ENCODE results near the gene ANXA4. TPM values are rescaled to one million over a fixed set of nuclear protein-coding genes. Genes with fewer than 3 reads are reported as not detected.

The ANXA4 gene
- total RNA-seq, 1 donor from 2014 or later = 122 TPM

GRCh38 chr2:69789772-69790600 is 48.1 kb downstream of the ANXA4 start:
- H3K36me3 ChIP-seq (ENCODE audit: insufficient read depth, low read length) = no peaks in the 10 kb centered on the region
- Mint-ChIP-seq H3K36me3 (ENCODE audit: low read depth, unreplicated experiment) (peaks cover 19% of the 10 kb centered on the region), H3K27ac (ENCODE audit: unreplicated experiment) (peak overlapping the region; percentile 97), H3K27me3 (ENCODE audit: low read depth, unreplicated experiment) (no peaks in the 10 kb centered on the region), H3K4me3 (ENCODE audit: unreplicated experiment) (peak overlapping the region; percentile 17), H3K4me1 (ENCODE audit: low read depth, unreplicated experiment) (peaks cover 36% of the 10 kb centered on the region), H3K9me3 (ENCODE audit: unreplicated experiment) (no peaks in the 10 kb centered on the region)
- H3K9ac ChIP-seq (ENCODE audit: low read length) = peak overlapping the region; percentile 78
- peak overlapping the region; percentile 76 for H3K4me2 ChIP-seq (ENCODE audit: low read length)
- DNase-seq (ENCODE audit: low read depth) (peak; percentile 58), FAIRE-seq (no peak)
- TF ChIP-seq EZH2 (IDR thresholded peaks at IDR 0.05; ENCODE audit: insufficient read depth, low read length) = no peak
- TF ChIP-seq, protein P1, sequence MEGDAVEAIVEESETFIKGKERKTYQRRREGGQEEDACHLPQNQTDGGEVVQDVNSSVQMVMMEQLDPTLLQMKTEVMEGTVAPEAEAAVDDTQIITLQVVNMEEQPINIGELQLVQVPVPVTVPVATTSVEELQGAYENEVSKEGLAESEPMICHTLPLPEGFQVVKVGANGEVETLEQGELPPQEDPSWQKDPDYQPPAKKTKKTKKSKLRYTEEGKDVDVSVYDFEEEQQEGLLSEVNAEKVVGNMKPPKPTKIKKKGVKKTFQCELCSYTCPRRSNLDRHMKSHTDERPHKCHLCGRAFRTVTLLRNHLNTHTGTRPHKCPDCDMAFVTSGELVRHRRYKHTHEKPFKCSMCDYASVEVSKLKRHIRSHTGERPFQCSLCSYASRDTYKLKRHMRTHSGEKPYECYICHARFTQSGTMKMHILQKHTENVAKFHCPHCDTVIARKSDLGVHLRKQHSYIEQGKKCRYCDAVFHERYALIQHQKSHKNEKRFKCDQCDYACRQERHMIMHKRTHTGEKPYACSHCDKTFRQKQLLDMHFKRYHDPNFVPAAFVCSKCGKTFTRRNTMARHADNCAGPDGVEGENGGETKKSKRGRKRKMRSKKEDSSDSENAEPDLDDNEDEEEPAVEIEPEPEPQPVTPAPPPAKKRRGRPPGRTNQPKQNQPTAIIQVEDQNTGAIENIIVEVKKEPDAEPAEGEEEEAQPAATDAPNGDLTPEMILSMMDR (IDR thresholded peaks at IDR 0.05; ENCODE audit: insufficient read depth, low read depth, low read length) = no peak
- no peaks in the 10 kb centered on the region for H4K20me1 ChIP-seq (ENCODE audit: insufficient read depth, low read length)
- H3K27ac ChIP-seq (ENCODE audit: low read depth, low read length) = peak overlapping the region; percentile 86
- H2AFZ ChIP-seq (ENCODE audit: low read depth, low read length) = peak overlapping the region; percentile 21
- no peaks in the 10 kb centered on the region for H3K27me3 ChIP-seq (ENCODE audit: insufficient read depth, low read length)
- peak overlapping the region; percentile 20 for H3K4me3 ChIP-seq (ENCODE audit: insufficient read depth, low read depth, low read length)
- H3K4me1 ChIP-seq (ENCODE audit: insufficient read depth, low read length) = peaks cover 23% of the 10 kb centered on the region
- no peaks in the 10 kb centered on the region for H3K9me3 ChIP-seq (ENCODE audit: insufficient read depth, low read depth, low read length)
- H3K79me2 ChIP-seq (ENCODE audit: insufficient read depth, low read length) = no peaks in the 10 kb centered on the region

DNA sequence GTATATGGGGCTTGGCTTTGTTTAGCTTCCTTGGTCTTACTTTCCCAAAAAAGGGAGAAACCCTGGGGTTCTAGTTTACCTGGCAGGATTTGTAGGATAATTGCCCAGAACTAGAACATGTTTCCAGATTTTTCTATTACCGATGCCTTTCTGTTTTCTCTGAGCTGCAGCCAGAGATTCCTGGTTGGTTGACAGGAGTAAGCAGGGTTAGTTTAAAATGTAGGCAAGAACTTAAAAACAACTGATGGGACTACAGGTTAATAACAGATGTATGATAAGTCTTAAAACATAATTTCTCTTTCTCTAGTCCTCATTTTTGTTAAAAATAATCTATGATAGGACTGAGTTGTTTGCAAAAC is 48.6 kb downstream of the ANXA4 start:
- Histone ChIP-seq H3K4me1 (ENCODE audit: insufficient read depth, low read length) (peaks cover 23% of the 10 kb centered on the region), H3K27me3 (ENCODE audit: insufficient read depth, low read length) (no peaks in the 10 kb centered on the region), H3K4me2 (ENCODE audit: low read length) (peak overlapping the region; percentile 76), H3K27ac (ENCODE audit: low read depth, low read length) (peak overlapping the region; percentile 86), H3K36me3 (ENCODE audit: insufficient read depth, low read length) (no peaks in the 10 kb centered on the region), H2AFZ (ENCODE audit: low read depth, low read length) (no peak overlapping the region), H3K9ac (ENCODE audit: low read length) (peak overlapping the region; percentile 78), H4K20me1 (ENCODE audit: insufficient read depth, low read length) (no peaks in the 10 kb centered on the region), H3K9me3 (ENCODE audit: insufficient read depth, low read depth, low read length) (no peaks in the 10 kb centered on the region), H3K4me3 (ENCODE audit: insufficient read depth, low read depth, low read length) (no peak overlapping the region), H3K79me2 (ENCODE audit: insufficient read depth, low read length) (no peaks in the 10 kb centered on the region)
- H3K4me1 Mint-ChIP-seq (ENCODE audit: low read depth, unreplicated experiment) = peaks cover 36% of the 10 kb centered on the region
- no peaks in the 10 kb centered on the region for H3K9me3 Mint-ChIP-seq (ENCODE audit: unreplicated experiment)
- no peaks in the 10 kb centered on the region for H3K27me3 Mint-ChIP-seq (ENCODE audit: low read depth, unreplicated experiment)
- no peak for TF ChIP-seq EZH2 (IDR thresholded peaks at IDR 0.05; ENCODE audit: insufficient read depth, low read length)
- TF ChIP-seq, protein P1 (IDR thresholded peaks at IDR 0.05; ENCODE audit: insufficient read depth, low read depth, low read length) = no peak
- H3K4me3 Mint-ChIP-seq (ENCODE audit: unreplicated experiment) = no peak overlapping the region
- FAIRE-seq (no peak), DNase-seq (ENCODE audit: low read depth) (no peak)
- peaks cover 17% of the 10 kb centered on the region for H3K36me3 Mint-ChIP-seq (ENCODE audit: low read depth, unreplicated experiment)
- peak overlapping the region; percentile 97 for H3K27ac Mint-ChIP-seq (ENCODE audit: unreplicated experiment)

GRCh38 chr2:69791045-69791444 is 49.1 kb downstream of the ANXA4 start:
- H3K4me3 ChIP-seq (ENCODE audit: insufficient read depth, low read depth, low read length) = no peak overlapping the region
- Mint-ChIP-seq H3K4me1 (ENCODE audit: low read depth, unreplicated experiment) (peaks cover 36% of the 10 kb centered on the region), H3K27me3 (ENCODE audit: low read depth, unreplicated experiment) (no peaks in the 10 kb centered on the region), H3K9me3 (ENCODE audit: unreplicated experiment) (no peaks in the 10 kb centered on the region), H3K4me3 (ENCODE audit: unreplicated experiment) (peak overlapping the region; percentile 55), H3K36me3 (ENCODE audit: low read depth, unreplicated experiment) (peaks cover 14% of the 10 kb centered on the region), H3K27ac (ENCODE audit: unreplicated experiment) (peak overlapping the region; percentile 97)
- H2AFZ ChIP-seq (ENCODE audit: low read depth, low read length) = no peak overlapping the region
- H3K9me3 ChIP-seq (ENCODE audit: insufficient read depth, low read depth, low read length) = no peaks in the 10 kb centered on the region
- peak overlapping the region; percentile 76 for H3K4me2 ChIP-seq (ENCODE audit: low read length)
- H3K79me2 ChIP-seq (ENCODE audit: insufficient read depth, low read length) = no peaks in the 10 kb centered on the region
- H3K27ac ChIP-seq (ENCODE audit: low read depth, low read length) = no peak overlapping the region
- DNase-seq (ENCODE audit: low read depth) (no peak), FAIRE-seq (no peak)
- H3K9ac ChIP-seq (ENCODE audit: low read length) = no peak overlapping the region
- no peaks in the 10 kb centered on the region for H3K36me3 ChIP-seq (ENCODE audit: insufficient read depth, low read length)
- no peaks in the 10 kb centered on the region for H3K27me3 ChIP-seq (ENCODE audit: insufficient read depth, low read length)
- H4K20me1 ChIP-seq (ENCODE audit: insufficient read depth, low read length) = no peaks in the 10 kb centered on the region
- TF ChIP-seq, protein P1 (IDR thresholded peaks at IDR 0.05; ENCODE audit: insufficient read depth, low read depth, low read length) = no peak
- TF ChIP-seq EZH2 (IDR thresholded peaks at IDR 0.05; ENCODE audit: insufficient read depth, low read length) = no peak
- peaks cover 23% of the 10 kb centered on the region for H3K4me1 ChIP-seq (ENCODE audit: insufficient read depth, low read length)

Measured in astrocyte (in vitro differentiated cells and primary cell).